ENCODE results near the gene PRKCE.
"Not testable (repeated sequence)": the region's sequence is repeated elsewhere in the genome, so short reads cannot be mapped to it uniquely, and the experiment has no call there.

PRKCE gene

DNA sequence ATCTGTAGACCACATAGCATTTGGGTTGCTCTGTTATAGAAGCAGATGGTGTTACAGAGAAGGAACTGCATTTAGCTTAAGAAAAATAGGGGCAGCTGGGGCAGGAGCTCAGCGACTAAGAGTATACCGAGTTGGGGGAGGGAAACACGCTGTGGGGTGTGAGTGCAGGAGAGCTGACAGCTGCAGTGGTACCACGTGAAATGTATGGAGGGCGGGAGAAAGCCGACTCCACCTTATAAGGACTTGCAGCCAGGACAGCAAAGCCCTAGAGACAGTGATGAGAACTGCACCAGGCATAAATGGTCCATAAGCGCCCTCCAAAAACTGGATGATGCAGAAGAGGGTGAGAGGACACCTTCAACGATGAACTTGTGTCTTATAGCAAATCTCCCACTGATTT is 237.6 kb downstream of the PRKCE start:
- Histone ChIP-seq H3K27me3 (ENCODE audit: insufficient read depth, low read length) (no peaks in the 10 kb centered on the region), H3K4me3 (ENCODE audit: low read length) (no peak overlapping the region), H3K27ac (ENCODE audit: low read depth, low read length) (no peak overlapping the region), H3K4me1 (ENCODE audit: insufficient read depth, low read length) (no peaks in the 10 kb centered on the region), H3K9ac (ENCODE audit: low read depth, low read length) (no peak overlapping the region), H3K36me3 (ENCODE audit: insufficient read depth, low read length) (no peaks in the 10 kb centered on the region), H3K9me3 (ENCODE audit: insufficient read depth, low read depth, low read length) (no peaks in the 10 kb centered on the region)
- WGBS, result 63% methylated on average over 8 of the region's 8 CpGs

DNA sequence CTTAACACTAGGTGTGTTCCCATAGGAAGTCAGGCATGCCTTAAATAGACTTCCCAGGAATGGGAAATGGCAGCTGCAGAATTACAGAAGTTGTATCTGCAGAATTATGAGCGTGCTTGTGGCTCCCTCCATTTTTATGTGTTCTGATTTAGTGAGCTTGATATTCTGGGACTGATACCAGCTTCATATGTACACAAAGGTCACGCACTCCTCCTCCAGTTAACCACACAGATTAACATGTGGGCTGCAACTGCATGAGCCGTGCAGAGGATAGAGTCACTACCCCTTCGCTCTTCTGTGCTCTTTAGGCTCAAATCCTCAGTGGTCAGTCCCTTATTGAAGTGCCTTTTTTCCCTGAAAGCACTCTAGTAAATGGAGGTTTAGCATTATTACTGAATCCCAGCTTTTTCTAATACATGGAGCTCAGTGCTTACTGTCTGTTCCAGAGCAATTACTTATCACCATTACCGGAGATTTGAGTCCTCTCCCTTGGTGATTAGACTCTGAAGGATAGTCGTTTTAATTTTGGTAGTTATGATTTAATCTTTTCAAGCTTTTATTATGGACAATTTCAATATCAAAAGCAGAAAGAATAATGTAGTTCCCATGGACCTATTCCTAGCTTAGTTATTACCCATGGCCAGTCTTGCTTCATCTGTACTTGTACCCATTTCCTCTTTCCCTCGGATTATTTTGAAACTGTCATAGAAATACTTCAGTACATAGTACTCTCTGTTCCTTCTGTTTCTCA is 238.3 kb downstream of the PRKCE start:
- Histone ChIP-seq H3K9ac (ENCODE audit: low read depth, low read length) (no peak overlapping the region), H3K27ac (ENCODE audit: low read depth, low read length) (no peak overlapping the region), H3K4me1 (ENCODE audit: insufficient read depth, low read length) (no peaks in the 10 kb centered on the region), H3K9me3 (ENCODE audit: insufficient read depth, low read depth, low read length) (no peaks in the 10 kb centered on the region), H3K27me3 (ENCODE audit: insufficient read depth, low read length) (no peaks in the 10 kb centered on the region), H3K4me3 (ENCODE audit: low read length) (no peak overlapping the region), H3K36me3 (ENCODE audit: insufficient read depth, low read length) (no peaks in the 10 kb centered on the region)
- 91% methylated on average over 5 of the region's 7 CpGs for WGBS

DNA sequence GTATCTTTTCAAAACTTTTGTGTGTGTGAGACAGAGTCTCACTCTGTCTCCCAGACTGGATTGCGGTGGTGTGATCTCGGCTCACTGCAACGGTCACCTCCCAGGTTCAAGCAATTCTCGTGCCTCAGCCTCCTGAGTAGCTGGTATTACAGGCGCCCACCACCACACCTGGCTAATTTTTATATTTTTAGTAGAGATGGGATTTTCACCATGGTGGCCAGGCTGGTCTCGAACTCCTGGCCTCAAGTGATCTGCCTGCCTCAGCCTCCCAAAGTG is 238.8 kb downstream of the PRKCE start:
- H3K4me3 ChIP-seq (ENCODE audit: low read length); H3K9me3 ChIP-seq (ENCODE audit: insufficient read depth, low read depth, low read length); H3K36me3 ChIP-seq (ENCODE audit: insufficient read depth, low read length); H3K9ac ChIP-seq (ENCODE audit: low read depth, low read length); H3K4me1 ChIP-seq (ENCODE audit: insufficient read depth, low read length); H3K27ac ChIP-seq (ENCODE audit: low read depth, low read length); H3K27me3 ChIP-seq (ENCODE audit: insufficient read depth, low read length): not testable (repeated sequence)
- 95% methylated on average over 5 of the region's 6 CpGs for WGBS

DNA sequence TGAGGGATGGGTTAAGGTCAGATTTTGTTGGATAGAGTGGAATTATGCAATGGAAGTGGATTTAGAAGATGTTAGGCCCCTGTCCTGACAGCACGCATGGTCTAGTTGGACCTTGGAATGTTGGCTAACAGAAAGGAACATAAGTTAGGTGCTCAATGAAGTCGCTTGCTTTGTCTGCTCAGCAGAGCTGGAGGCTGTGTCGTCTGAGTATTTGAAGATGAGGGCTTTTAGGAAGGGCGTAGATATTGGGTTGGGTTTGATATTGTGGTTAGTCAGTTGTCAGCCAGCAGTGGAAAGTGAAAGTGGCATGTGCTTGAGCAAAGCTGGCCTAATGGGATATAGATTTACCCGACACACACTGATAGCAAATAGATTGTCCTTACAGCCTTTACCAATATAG is 239.3 kb downstream of the PRKCE start:
- Histone ChIP-seq H3K9me3 (ENCODE audit: insufficient read depth, low read depth, low read length) (no peaks in the 10 kb centered on the region), H3K27ac (ENCODE audit: low read depth, low read length) (no peak overlapping the region), H3K27me3 (ENCODE audit: insufficient read depth, low read length) (no peaks in the 10 kb centered on the region), H3K9ac (ENCODE audit: low read depth, low read length) (no peak overlapping the region), H3K36me3 (ENCODE audit: insufficient read depth, low read length) (no peaks in the 10 kb centered on the region), H3K4me1 (ENCODE audit: insufficient read depth, low read length) (no peaks in the 10 kb centered on the region), H3K4me3 (ENCODE audit: low read length) (no peak overlapping the region)
- 92% methylated on average over 5 of the region's 5 CpGs for WGBS

DNA sequence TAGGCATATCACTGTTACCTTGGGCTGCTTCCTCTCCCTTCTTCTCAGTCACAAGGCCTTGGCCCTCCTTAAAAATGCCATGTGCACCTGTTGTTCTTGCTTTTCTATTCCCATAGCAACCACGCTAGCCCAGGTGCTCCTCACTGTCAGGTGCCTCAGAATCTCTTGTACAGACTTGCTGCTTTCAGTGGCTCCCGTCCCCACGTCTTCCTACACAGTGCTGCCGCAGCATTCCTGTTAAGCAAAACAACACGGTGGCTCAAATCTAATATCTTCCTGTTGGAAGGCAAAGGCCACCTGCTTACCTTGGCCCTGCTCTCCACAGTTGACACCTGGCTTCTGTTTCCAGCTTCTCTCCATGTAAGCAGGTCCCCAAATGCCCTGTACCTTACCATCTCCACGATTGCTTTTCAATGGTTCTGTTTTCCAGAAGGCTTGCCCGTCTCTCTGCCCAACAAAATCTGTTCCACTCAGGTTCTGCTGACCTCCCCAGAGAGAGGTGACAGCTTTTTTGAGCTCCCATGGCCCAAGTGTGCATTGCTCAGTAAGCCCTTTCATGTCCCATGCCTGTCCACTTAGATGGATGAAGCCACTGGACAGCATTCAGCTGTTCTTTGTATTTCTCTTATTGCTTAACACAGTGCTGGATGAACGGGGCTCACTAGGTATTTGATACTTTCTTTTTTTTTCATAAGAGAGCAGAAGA is 240.4 kb downstream of the PRKCE start:
- no peak overlapping the region for H3K4me3 ChIP-seq (ENCODE audit: low read length)
- H3K27me3 ChIP-seq (ENCODE audit: insufficient read depth, low read length), result no peaks in the 10 kb centered on the region
- no peaks in the 10 kb centered on the region for H3K36me3 ChIP-seq (ENCODE audit: insufficient read depth, low read length)
- WGBS, result 89% methylated on average over 8 of the region's 8 CpGs
- no peak overlapping the region for H3K9ac ChIP-seq (ENCODE audit: low read depth, low read length)
- no peaks in the 10 kb centered on the region for H3K4me1 ChIP-seq (ENCODE audit: insufficient read depth, low read length)
- H3K27ac ChIP-seq (ENCODE audit: low read depth, low read length), result no peak overlapping the region
- H3K9me3 ChIP-seq (ENCODE audit: insufficient read depth, low read depth, low read length), result no peaks in the 10 kb centered on the region

DNA sequence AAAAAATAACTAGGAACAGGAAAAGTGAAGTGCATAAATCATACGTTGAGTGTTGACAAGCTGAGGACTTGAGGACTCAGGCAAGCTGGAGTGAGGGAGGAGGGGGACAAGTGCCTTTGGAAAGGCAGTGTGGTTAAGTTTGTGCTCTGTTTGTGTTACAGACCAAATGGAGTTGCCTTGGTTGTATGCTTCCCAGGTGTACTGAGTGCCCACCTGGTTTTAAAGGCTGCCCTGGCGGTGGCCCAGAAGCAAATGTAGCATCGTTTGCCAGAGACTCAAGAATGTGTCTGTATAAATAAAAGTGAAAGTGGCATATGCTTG is 240.9 kb downstream of the PRKCE start:
- Histone ChIP-seq H3K9ac (ENCODE audit: low read depth, low read length) (no peak overlapping the region), H3K4me3 (ENCODE audit: low read length) (no peak overlapping the region), H3K36me3 (ENCODE audit: insufficient read depth, low read length) (no peaks in the 10 kb centered on the region), H3K27ac (ENCODE audit: low read depth, low read length) (no peak overlapping the region), H3K27me3 (ENCODE audit: insufficient read depth, low read length) (no peaks in the 10 kb centered on the region), H3K4me1 (ENCODE audit: insufficient read depth, low read length) (no peaks in the 10 kb centered on the region), H3K9me3 (ENCODE audit: insufficient read depth, low read depth, low read length) (no peaks in the 10 kb centered on the region)
- 92% methylated on average over 3 of the region's 3 CpGs for WGBS

DNA sequence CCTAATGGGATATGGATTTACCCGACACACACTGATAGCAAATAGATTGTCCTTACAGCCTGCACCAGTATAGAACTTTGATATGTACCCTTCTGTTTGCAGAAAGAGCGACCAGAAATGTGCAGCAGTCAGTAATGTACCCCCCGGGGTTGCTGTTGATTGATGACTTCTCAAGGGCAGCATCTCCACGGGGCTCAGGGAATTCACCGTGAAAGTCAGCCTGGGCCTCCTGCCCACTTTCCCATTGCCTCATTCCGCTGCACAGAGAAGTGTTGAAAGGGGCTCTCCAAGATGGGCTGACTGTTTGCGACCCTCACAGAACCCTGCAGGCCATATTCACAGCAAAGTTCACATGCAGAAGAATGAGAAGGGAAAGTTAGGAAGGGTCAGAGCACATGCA is 241.3 kb downstream of the PRKCE start:
- no peak overlapping the region for H3K27ac ChIP-seq (ENCODE audit: low read depth, low read length)
- H3K4me3 ChIP-seq (ENCODE audit: low read length), result no peak overlapping the region
- no peaks in the 10 kb centered on the region for H3K9me3 ChIP-seq (ENCODE audit: insufficient read depth, low read depth, low read length)
- no peak overlapping the region for H3K9ac ChIP-seq (ENCODE audit: low read depth, low read length)
- H3K4me1 ChIP-seq (ENCODE audit: insufficient read depth, low read length), result no peaks in the 10 kb centered on the region
- no peaks in the 10 kb centered on the region for H3K36me3 ChIP-seq (ENCODE audit: insufficient read depth, low read length)
- H3K27me3 ChIP-seq (ENCODE audit: insufficient read depth, low read length), result no peaks in the 10 kb centered on the region
- 88% methylated on average over 7 of the region's 7 CpGs for WGBS

DNA sequence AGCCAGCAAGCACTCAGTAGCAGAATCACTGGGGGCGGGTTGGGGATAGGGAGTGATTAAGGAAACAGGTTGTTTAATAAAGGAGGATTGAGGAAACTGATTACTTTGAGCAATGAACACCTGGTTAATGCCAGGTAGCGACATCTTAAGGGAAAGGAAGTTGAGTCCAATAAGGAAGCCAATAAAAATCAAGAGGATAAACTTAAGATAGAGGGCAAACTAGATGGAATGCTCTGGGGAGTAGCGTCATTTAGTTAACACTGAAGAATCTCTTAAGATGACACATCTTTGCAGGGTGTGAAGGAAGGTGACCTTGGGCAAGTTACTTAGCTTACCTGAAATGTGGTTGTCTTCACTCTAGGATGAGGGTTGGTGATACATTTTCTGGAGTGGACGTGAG is 242.7 kb downstream of the PRKCE start:
- Histone ChIP-seq H3K4me1 (ENCODE audit: insufficient read depth, low read length) (no peaks in the 10 kb centered on the region), H3K9ac (ENCODE audit: low read depth, low read length) (no peak overlapping the region), H3K27me3 (ENCODE audit: insufficient read depth, low read length) (no peaks in the 10 kb centered on the region), H3K4me3 (ENCODE audit: low read length) (no peak overlapping the region), H3K36me3 (ENCODE audit: insufficient read depth, low read length) (no peaks in the 10 kb centered on the region), H3K27ac (ENCODE audit: low read depth, low read length) (no peak overlapping the region), H3K9me3 (ENCODE audit: insufficient read depth, low read depth, low read length) (no peaks in the 10 kb centered on the region)
- WGBS, result 94% methylated on average over 4 of the region's 4 CpGs

DNA sequence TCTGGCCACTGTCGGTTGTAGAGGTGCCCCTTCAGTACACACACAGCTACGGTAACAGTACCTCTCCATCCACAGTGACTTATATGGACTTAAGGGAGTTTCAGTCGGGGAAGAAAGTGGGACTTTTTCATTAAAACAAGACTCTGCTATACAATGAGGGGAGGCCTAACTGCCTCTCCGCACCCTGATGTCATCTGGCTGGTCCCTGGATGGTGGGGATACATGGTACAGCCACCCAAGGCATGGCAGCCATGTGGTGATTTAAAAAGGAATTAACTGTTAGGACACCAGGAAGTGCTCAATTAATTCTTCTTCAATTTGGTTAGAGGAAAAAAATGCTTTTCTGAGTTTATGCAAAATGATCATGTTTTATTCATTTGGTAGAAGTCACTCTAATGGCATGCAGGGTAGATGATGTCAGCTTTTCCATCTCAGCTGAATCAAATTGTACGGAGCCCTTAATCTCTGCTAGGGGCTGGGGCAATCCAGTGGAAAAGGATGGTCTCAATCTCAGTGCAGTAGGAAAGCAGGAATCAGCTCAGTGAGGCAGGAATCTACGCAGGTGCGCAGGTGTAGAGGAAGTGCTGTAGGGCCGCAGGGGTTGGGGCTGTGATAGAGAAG is 243.9 kb downstream of the PRKCE start:
- H3K27ac ChIP-seq (ENCODE audit: low read depth, low read length), result no peak overlapping the region
- 93% methylated on average over 6 of the region's 8 CpGs for WGBS

DNA sequence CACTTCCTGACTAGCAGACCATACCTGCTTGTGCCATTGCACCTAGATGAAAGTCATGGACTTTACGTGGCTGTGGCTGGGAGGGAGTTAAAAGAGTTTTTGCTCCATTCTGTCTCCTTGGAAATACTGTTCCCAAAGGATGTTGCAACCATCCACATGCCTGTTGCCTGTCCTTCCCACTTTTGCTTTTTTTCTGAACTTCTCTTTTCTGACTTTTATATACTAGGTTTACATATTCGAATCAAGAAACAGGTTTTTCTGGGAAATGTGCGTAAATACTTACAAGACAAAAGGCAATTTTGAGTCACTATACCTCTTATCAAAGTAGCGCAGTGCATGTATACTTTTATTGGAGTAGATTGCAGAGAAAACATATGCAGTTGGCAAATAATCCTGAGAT is 244.8 kb downstream of the PRKCE start:
- Histone ChIP-seq H3K4me1 (ENCODE audit: insufficient read depth, low read length) (no peaks in the 10 kb centered on the region), H3K4me3 (ENCODE audit: low read length) (no peak overlapping the region), H3K9ac (ENCODE audit: low read depth, low read length) (no peak overlapping the region), H3K27ac (ENCODE audit: low read depth, low read length) (no peak overlapping the region), H3K27me3 (ENCODE audit: insufficient read depth, low read length) (no peaks in the 10 kb centered on the region), H3K36me3 (ENCODE audit: insufficient read depth, low read length) (no peaks in the 10 kb centered on the region), H3K9me3 (ENCODE audit: insufficient read depth, low read depth, low read length) (no peaks in the 10 kb centered on the region)
- WGBS, result 98% methylated on average over 4 of the region's 4 CpGs

More for the DNA sequence above, 243.9 kb downstream of the PRKCE start:
- no peaks in the 10 kb centered on the region for H3K27me3 ChIP-seq (ENCODE audit: insufficient read depth, low read length)
- H3K4me1 ChIP-seq (ENCODE audit: insufficient read depth, low read length), result no peaks in the 10 kb centered on the region
- no peak overlapping the region for H3K4me3 ChIP-seq (ENCODE audit: low read length)
- no peaks in the 10 kb centered on the region for H3K9me3 ChIP-seq (ENCODE audit: insufficient read depth, low read depth, low read length)
- H3K36me3 ChIP-seq (ENCODE audit: insufficient read depth, low read length), result no peaks in the 10 kb centered on the region
- no peak overlapping the region for H3K9ac ChIP-seq (ENCODE audit: low read depth, low read length)

DNA sequence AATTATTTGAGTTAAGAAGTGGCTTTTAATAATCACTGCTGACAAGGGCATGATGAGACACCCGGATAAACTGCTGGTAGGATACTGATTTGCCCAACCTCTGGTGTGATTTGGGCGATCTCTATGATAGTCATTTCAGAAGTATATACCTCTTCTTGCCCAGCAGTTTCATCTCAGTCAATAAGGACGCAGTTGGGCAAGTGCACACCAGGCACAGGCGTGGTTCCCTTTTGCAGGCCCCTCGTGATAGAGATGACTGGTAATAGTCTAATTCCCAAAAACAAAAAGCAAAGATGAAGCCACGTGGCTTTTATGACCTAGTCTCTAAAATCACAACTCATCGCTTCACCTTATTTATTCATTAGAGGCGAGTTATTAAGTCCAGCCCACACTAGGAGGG is 246.4 kb downstream of the PRKCE start:
- Histone ChIP-seq H3K4me1 (ENCODE audit: insufficient read depth, low read length) (no peaks in the 10 kb centered on the region), H3K4me3 (ENCODE audit: low read length) (no peak overlapping the region), H3K27ac (ENCODE audit: low read depth, low read length) (no peak overlapping the region), H3K9ac (ENCODE audit: low read depth, low read length) (no peak overlapping the region), H3K27me3 (ENCODE audit: insufficient read depth, low read length) (no peaks in the 10 kb centered on the region), H3K9me3 (ENCODE audit: insufficient read depth, low read depth, low read length) (no peaks in the 10 kb centered on the region), H3K36me3 (ENCODE audit: insufficient read depth, low read length) (no peaks in the 10 kb centered on the region)
- WGBS, result 91% methylated on average over 7 of the region's 8 CpGs

Measured in HUES64 (cell line).